Suprapubic skin (tissue), 4 donors: ENCODE results near the gene SPEG.

Experiments
- CTCF ChIP-seq, 2 donors: fragments of 200-600 bp in 1 of 2; fragments of 450-650 bp in 1 of 2; sonication (generic) in 1 of 2; IDR thresholded peaks; one replicate each; pipeline ENCODE4 v1.5.1; 2016 to 2019; ENCODE audit warnings: antibody characterized with exemption in 2 of 2, mild to moderate bottlenecking in 1 of 2, moderate library complexity in 1 of 2
- EP300 ChIP-seq: sonication (generic); formaldehyde crosslinking; IDR thresholded peaks from one replicate; pipeline ENCODE4 v1.6.1; 2017; ENCODE audit warnings: antibody characterized with exemption
- POLR2AphosphoS5 ChIP-seq, 3 donors: sonication (generic); formaldehyde crosslinking; IDR thresholded peaks; one replicate each; pipeline ENCODE4 v1.6.1; 2017; ENCODE audit warnings: antibody characterized with exemption in 3 of 3

GRCh38 chr2:219416938-219417337 is 17.7 kb upstream of the SPEG start:
- TF ChIP-seq CTCF (IDR thresholded peaks at IDR 0.05): no peak
- no peak for TF ChIP-seq EP300
- TF ChIP-seq POLR2AphosphoS5 (IDR thresholded peaks at IDR 0.05): no peak
